NT2/D1 (cell line): ENCODE data around the gene SUV39H2.

Experiments used
- SUZ12 ChIP-seq: IDR thresholded peaks from 2 replicates; pipeline ENCODE4 v1.6.1; 2011; ENCODE audit not compliant: insufficient read length, insufficient read depth; ENCODE audit errors: extremely low read depth
- YY1 ChIP-seq: IDR thresholded peaks from 2 replicates; pipeline ENCODE4 v1.6.1; 2011; ENCODE audit not compliant: insufficient read length, insufficient read depth
- ZNF274 ChIP-seq: IDR thresholded peaks from 2 replicates; pipeline ENCODE4 v1.6.1; 2011; ENCODE audit warnings: mild to moderate bottlenecking, low read depth, low read length

DNA sequence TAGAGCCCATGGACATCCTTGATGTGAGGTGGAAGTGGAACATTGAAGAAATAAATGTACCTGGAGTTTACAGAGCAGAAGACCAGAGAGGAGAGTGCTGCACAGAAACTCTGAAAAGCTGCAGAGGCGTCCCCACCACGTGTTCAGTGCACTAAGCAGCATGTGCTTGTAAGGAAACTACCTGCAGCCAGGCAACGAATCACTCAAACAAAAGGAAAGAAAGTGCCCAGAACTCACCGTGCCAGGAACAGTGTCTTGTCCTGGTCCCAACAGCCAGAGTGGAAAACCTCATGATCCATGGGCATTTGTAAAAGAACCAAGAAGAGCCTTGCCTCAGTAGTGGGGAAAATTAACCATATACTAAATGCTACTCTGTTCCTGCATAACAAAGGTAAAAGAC lies 32.3 kb downstream of the SUV39H2 start:
- no peak for TF ChIP-seq YY1
- TF ChIP-seq ZNF274 = no peak
- TF ChIP-seq SUZ12 = no peak
